ENCODE data around the gene DNM2.

DNA sequence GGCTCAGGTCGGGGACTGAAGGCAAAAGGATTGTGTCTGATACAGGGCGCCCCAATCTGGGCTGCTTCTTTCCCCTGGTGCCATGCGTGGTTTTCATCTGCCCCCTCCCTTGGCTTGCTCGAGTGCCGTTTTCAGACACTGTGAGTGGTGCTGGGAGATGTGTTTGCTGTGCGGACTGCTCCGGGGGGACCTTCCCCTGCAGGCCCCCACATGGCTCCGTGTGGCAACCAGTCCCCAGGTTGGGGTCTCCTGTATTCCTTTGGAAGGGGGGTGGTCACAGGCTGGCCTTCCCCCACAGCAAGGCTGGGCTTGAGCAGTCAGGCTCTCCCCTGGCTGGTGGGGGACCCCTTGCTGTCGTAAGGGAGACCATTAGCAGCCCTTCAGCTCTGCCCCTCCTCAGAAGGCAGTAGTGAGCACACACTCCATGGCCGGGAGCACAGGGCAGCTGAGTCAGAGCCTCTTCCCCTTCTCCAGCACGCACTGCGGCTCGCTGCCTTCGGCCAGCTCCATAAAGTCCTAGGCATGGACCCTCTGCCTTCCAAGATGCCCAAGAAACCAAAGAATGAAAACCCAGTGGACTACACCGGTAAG is 37.2 kb upstream of the DNM2 start:
- TF ChIP-seq, protein P1, sequence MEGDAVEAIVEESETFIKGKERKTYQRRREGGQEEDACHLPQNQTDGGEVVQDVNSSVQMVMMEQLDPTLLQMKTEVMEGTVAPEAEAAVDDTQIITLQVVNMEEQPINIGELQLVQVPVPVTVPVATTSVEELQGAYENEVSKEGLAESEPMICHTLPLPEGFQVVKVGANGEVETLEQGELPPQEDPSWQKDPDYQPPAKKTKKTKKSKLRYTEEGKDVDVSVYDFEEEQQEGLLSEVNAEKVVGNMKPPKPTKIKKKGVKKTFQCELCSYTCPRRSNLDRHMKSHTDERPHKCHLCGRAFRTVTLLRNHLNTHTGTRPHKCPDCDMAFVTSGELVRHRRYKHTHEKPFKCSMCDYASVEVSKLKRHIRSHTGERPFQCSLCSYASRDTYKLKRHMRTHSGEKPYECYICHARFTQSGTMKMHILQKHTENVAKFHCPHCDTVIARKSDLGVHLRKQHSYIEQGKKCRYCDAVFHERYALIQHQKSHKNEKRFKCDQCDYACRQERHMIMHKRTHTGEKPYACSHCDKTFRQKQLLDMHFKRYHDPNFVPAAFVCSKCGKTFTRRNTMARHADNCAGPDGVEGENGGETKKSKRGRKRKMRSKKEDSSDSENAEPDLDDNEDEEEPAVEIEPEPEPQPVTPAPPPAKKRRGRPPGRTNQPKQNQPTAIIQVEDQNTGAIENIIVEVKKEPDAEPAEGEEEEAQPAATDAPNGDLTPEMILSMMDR (IDR thresholded peaks at IDR 0.05) = no peak
- TF ChIP-seq POLR2AphosphoS5 (IDR thresholded peaks at IDR 0.05) (no peak), EP300 (IDR thresholded peaks at IDR 0.05) (no peak)
